HEK293T (cell line): ENCODE measurements around the gene KCNQ5.

ENCODE experiments used
- ELF4 ChIP-seq: fragments of 450-650 bp; IDR thresholded peaks from 2 replicates; pipeline ENCODE4 v1.6.1; 2017; ENCODE audit warnings: antibody characterized with exemption
- HDGF ChIP-seq: fragments of 450-650 bp; IDR thresholded peaks from 2 replicates; pipeline ENCODE4 v1.6.1; 2017; ENCODE audit warnings: antibody characterized with exemption, borderline replicate concordance

GRCh38 chr6:73030257-73030656 is 408.4 kb downstream of the KCNQ5 start:
- TF ChIP-seq ELF4 (no peak), HDGF (no peak)
